C4-2B (cell line): ENCODE results near the gene NCKAP5.

ENCODE experiments used
- CTCF ChIP-seq: fragments of 450-650 bp; conservative IDR thresholded peaks from 2 replicates; pipeline ENCODE4 v1.5.1; 2017; ENCODE audit warnings: mild to moderate bottlenecking
- ZFX ChIP-seq: fragments of 450-650 bp; IDR thresholded peaks from 2 replicates; pipeline ENCODE4 v1.6.1; 2017

- TF ChIP-seq CTCF = no peak
- TF ChIP-seq ZFX = no peak
Measured at GRCh38 chr2:132697556-132698205, 870.6 kb downstream of the NCKAP5 start.
